Mucosa of descending colon (tissue), 3 donors: ENCODE results near the gene PAX8. TPM values are rescaled to one million over a fixed set of nuclear protein-coding genes. Genes with fewer than 3 reads are reported as not detected.

Experiments
- ATAC-seq: fragments of 200-7000 bp; cut with Tn5 transposase; one replicate; pipeline ENCODE4 v1.9.1; 2020; ENCODE audit warnings: mild to moderate bottlenecking, moderate library complexity
- DNase-seq, 3 donors: peaks; one replicate each; pipeline ENCODE4 v3.0.0-alpha.2; 2020
- H3K36me3 ChIP-seq: fragments of 200-600 bp; one replicate; pipeline ENCODE4 v1.8.0; 2021; ENCODE audit warnings: low read depth, mild to moderate bottlenecking
- H3K4me1 ChIP-seq: fragments of 200-600 bp; one replicate; pipeline ENCODE4 v1.8.0; 2021; ENCODE audit warnings: low read depth, mild to moderate bottlenecking
- H3K4me3 ChIP-seq: fragments of 200-600 bp; one replicate; pipeline ENCODE4 v1.8.0; 2021; ENCODE audit warnings: mild to moderate bottlenecking
- H3K9me3 ChIP-seq: fragments of 200-600 bp; one replicate; pipeline ENCODE4 v1.8.0; 2021; ENCODE audit warnings: mild to moderate bottlenecking
- CTCF ChIP-seq: fragments of 200-600 bp; IDR thresholded peaks from one replicate; pipeline ENCODE4 v1.8.0; 2022; ENCODE audit warnings: antibody characterized with exemption, mild to moderate bottlenecking
- intact Hi-C, 2 donors: fragments of 100-400 bp; cut with DNase I in 1 of 2; cut with micrococcal nuclease in 1 of 2; formaldehyde crosslinking; loops; one replicate each; pipeline versions ENCODE4 v1.11.0 to v1.11.1; 2022; cut with DNase I, micrococcal nuclease
- total RNA-seq, 3 donors: library from RNA; stranded (reverse); fragmentation: NEBNext Ultra II Directional in 2 of 3; extraction: Animal tissue kit (Norgen Biotek cat#: 25700) in 2 of 3; gene quantifications; one replicate each; pipeline versions ENCODE4 v1.2.1 to v1.2.4, GENCODE V29; 2021 to 2023
- donor health status: DM: no; HTN: no; CAD: no; lungs with moderate emphysema.
- donor health status: DM: no; HTN: no; CAD: no.
- donor health status: DM: no; HTN: yes; CAD: no.

PAX8 gene
- total RNA-seq, 3 donors from 2014 or later, result 0.82 to 6.2 (median 4.8) TPM

GRCh38 chr2:113179446-113180045 lies 99.2 kb downstream of the PAX8 start:
- DNase-seq, result no peak
- no peaks in the 10 kb centered on the region for H3K9me3 ChIP-seq
- TF ChIP-seq CTCF, result no peak
- ATAC-seq, result no peak
- no peak overlapping the region for H3K4me3 ChIP-seq
- H3K4me1 ChIP-seq, result peaks cover 17% of the 10 kb centered on the region
- intact Hi-C loops, result no loop called here
- no peaks in the 10 kb centered on the region for H3K36me3 ChIP-seq

GRCh38 chr2:113178891-113179290 lies 99.8 kb downstream of the PAX8 start:
- Histone ChIP-seq H3K4me1 (peaks cover 16% of the 10 kb centered on the region), H3K4me3 (no peak overlapping the region), H3K36me3 (no peaks in the 10 kb centered on the region), H3K9me3 (no peaks in the 10 kb centered on the region)
- no peak for ATAC-seq
- intact Hi-C loops, result no loop called here
- no peak for DNase-seq
- no peak for TF ChIP-seq CTCF

- DNase-seq (no peak), ATAC-seq (no peak)
- H3K4me1 ChIP-seq, result peaks cover 10% of the 10 kb centered on the region
- intact Hi-C loops, result no loop called here
- H3K9me3 ChIP-seq, result no peaks in the 10 kb centered on the region
- no peak overlapping the region for H3K4me3 ChIP-seq
- TF ChIP-seq CTCF, result no peak
- no peaks in the 10 kb centered on the region for H3K36me3 ChIP-seq
These were observed 100.5 kb downstream of the PAX8 start for GRCh38 chr2:113178069-113178746.

GRCh38 chr2:113176696-113177355 lies 101.9 kb downstream of the PAX8 start:
- H3K4me1 ChIP-seq, result peaks cover 14% of the 10 kb centered on the region
- peak in 1 of 3 donors; percentile 30 for DNase-seq
- no peak for TF ChIP-seq CTCF
- H3K36me3 ChIP-seq, result no peaks in the 10 kb centered on the region
- ATAC-seq, result no peak
- intact Hi-C loops, result no loop called here
- H3K9me3 ChIP-seq, result no peaks in the 10 kb centered on the region
- no peak overlapping the region for H3K4me3 ChIP-seq

- intact Hi-C loops, result no loop called here
- H3K4me1 ChIP-seq, result peaks cover 11% of the 10 kb centered on the region
- TF ChIP-seq CTCF, result no peak
- no peaks in the 10 kb centered on the region for H3K9me3 ChIP-seq
- H3K4me3 ChIP-seq, result no peak overlapping the region
- no peaks in the 10 kb centered on the region for H3K36me3 ChIP-seq
- DNase-seq, result peak in 1 of 3 donors; percentile 66
- ATAC-seq, result peak; percentile 21
These were observed 102.7 kb downstream of the PAX8 start for GRCh38 chr2:113175736-113176695.
